Measurements from ENCODE around the gene CNTN4. TPM values are rescaled to one million over a fixed set of nuclear protein-coding genes. Genes with fewer than 3 reads are reported as not detected.

The CNTN4 gene
- polyA plus RNA-seq, 1 experiment = not detected

- Histone ChIP-seq H3K36me3 (ENCODE audit: control insufficient read depth, insufficient read depth, low read length) (no peaks in the 10 kb centered on the region), H3K4me3 (ENCODE audit: low read depth, low read length) (no peak overlapping the region), H3K27me3 (ENCODE audit: control insufficient read depth, insufficient read depth, low read length) (no peaks in the 10 kb centered on the region)
- ChIA-PET POLR2A (no interaction called here), CTCF (no interaction called here)
- DNase-seq (ENCODE audit: low read depth) = no peak
- TF ChIP-seq, protein P1, sequence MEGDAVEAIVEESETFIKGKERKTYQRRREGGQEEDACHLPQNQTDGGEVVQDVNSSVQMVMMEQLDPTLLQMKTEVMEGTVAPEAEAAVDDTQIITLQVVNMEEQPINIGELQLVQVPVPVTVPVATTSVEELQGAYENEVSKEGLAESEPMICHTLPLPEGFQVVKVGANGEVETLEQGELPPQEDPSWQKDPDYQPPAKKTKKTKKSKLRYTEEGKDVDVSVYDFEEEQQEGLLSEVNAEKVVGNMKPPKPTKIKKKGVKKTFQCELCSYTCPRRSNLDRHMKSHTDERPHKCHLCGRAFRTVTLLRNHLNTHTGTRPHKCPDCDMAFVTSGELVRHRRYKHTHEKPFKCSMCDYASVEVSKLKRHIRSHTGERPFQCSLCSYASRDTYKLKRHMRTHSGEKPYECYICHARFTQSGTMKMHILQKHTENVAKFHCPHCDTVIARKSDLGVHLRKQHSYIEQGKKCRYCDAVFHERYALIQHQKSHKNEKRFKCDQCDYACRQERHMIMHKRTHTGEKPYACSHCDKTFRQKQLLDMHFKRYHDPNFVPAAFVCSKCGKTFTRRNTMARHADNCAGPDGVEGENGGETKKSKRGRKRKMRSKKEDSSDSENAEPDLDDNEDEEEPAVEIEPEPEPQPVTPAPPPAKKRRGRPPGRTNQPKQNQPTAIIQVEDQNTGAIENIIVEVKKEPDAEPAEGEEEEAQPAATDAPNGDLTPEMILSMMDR (IDR thresholded peaks at IDR 0.05; ENCODE audit: insufficient read depth, low read depth, low read length) = no peak
Measured at GRCh38 chr3:2653706-2654105, 555.0 kb downstream of the CNTN4 start.

GRCh38 chr3:2655229-2655701 lies 556.6 kb downstream of the CNTN4 start:
- TF ChIP-seq, protein P1 (IDR thresholded peaks at IDR 0.05; ENCODE audit: insufficient read depth, low read depth, low read length) = no peak
- ChIA-PET POLR2A (no interaction called here), CTCF (no interaction called here)
- no peak for DNase-seq (ENCODE audit: low read depth)
- Histone ChIP-seq H3K27me3 (ENCODE audit: control insufficient read depth, insufficient read depth, low read length) (no peaks in the 10 kb centered on the region), H3K36me3 (ENCODE audit: control insufficient read depth, insufficient read depth, low read length) (no peaks in the 10 kb centered on the region), H3K4me3 (ENCODE audit: low read depth, low read length) (no peak overlapping the region)

DNA sequence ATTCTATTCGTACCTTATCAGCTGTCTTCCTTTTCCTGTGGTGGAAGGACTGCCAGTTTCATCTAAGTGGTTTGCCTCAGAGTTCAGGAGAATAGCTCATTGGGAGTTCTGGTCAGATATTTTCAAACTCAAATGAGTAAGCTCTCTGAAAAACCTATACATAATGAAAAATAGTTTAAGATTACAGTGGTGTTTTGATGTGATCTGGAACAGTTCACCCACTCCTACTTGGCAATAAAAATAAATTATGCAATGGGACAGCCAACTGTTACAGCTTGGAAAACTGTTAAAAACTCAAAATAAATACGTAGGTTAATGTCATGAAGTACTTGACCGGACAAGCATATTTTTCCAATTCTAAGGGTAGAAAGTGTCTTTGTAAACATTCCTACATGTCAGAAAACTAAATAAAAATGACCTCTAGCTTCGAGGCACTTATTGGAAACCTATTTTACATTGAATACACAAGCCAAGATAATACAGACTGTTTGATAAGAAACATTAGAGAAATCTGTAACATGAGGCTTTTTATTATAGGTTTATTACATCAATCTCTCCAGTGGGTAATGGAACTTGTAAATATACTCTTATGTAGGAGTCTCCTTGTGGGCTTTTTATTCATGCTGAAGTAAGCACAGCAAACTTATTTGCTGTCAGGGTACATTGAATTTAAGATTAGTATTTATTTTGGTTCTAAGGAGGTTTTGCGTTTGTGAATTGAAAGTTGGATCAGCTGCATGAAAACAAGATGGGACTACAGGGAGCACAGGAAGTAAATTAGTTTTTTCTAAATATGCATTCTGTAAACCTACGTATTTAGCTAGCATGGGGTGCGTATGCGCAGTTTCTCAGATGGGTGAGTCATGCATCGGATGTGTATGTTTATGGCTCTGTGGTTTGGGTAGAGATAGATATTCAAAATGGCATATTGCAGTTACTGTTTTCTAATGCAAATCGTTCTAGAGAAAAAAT lies 558.4 kb downstream of the CNTN4 start:
- Histone ChIP-seq H3K27me3 (ENCODE audit: control insufficient read depth, insufficient read depth, low read length) (no peaks in the 10 kb centered on the region), H3K4me3 (ENCODE audit: low read depth, low read length) (no peak overlapping the region), H3K36me3 (ENCODE audit: control insufficient read depth, insufficient read depth, low read length) (no peaks in the 10 kb centered on the region)
- POLR2A ChIA-PET = no interaction called here
- TF ChIP-seq, protein P1 (IDR thresholded peaks at IDR 0.05; ENCODE audit: insufficient read depth, low read depth, low read length) = no peak
- CTCF ChIA-PET = interaction anchor here (1.2 kb wide), 1 partner anchor 10 kb away, joined by 3 read pairs; no protein-coding TSS in a partner anchor
- DNase-seq (ENCODE audit: low read depth) = no peak

- no peak for DNase-seq (ENCODE audit: low read depth)
- TF ChIP-seq, protein P1 (IDR thresholded peaks at IDR 0.05; ENCODE audit: insufficient read depth, low read depth, low read length) = no peak
- Histone ChIP-seq H3K4me3 (ENCODE audit: low read depth, low read length) (no peak overlapping the region), H3K36me3 (ENCODE audit: control insufficient read depth, insufficient read depth, low read length) (no peaks in the 10 kb centered on the region), H3K27me3 (ENCODE audit: control insufficient read depth, insufficient read depth, low read length) (no peaks in the 10 kb centered on the region)
- POLR2A ChIA-PET = no interaction called here
- CTCF ChIA-PET = interaction anchor here (0.7 to 1.2 kb wide), 3 partner anchors 11 to 562 kb away, joined by 3 read pairs; no protein-coding TSS in a partner anchor
Measured at GRCh38 chr3:2657971-2658370, 559.3 kb downstream of the CNTN4 start.

- ChIA-PET CTCF (no interaction called here), POLR2A (no interaction called here)
- TF ChIP-seq, protein P1 (IDR thresholded peaks at IDR 0.05; ENCODE audit: insufficient read depth, low read depth, low read length) = no peak
- Histone ChIP-seq H3K36me3 (ENCODE audit: control insufficient read depth, insufficient read depth, low read length) (no peaks in the 10 kb centered on the region), H3K4me3 (ENCODE audit: low read depth, low read length) (no peak overlapping the region), H3K27me3 (ENCODE audit: control insufficient read depth, insufficient read depth, low read length) (no peaks in the 10 kb centered on the region)
- DNase-seq (ENCODE audit: low read depth) = no peak
Measured at GRCh38 chr3:2659896-2660295, 561.2 kb downstream of the CNTN4 start.

All from BJ (cell line).